GM21447 (cell line): ENCODE measurements around the gene NUCB1.
"Not testable (repeated sequence)": the region's sequence is repeated elsewhere in the genome, so short reads cannot be mapped to it uniquely, and the experiment has no call there.

Experiments used
- ATAC-seq: cut with Tn5 transposase; IDR thresholded peaks from one replicate; pipeline ENCODE4 v1.9.1; 2021; ENCODE audit not compliant: unreplicated experiment

Gene NUCB1

GRCh38 chr19:48905664-48906063 is 5.6 kb downstream of the NUCB1 start:
- ATAC-seq = no peak

GRCh38 chr19:48906324-48906723 is 6.2 kb downstream of the NUCB1 start:
- no peak for ATAC-seq

- ATAC-seq = no peak
Measured at GRCh38 chr19:48907671-48908070, 7.6 kb downstream of the NUCB1 start.

GRCh38 chr19:48909424-48910077 is 9.4 kb downstream of the NUCB1 start:
- not testable (repeated sequence) for ATAC-seq

GRCh38 chr19:48910803-48911202 is 10.7 kb downstream of the NUCB1 start:
- ATAC-seq = no peak

- no peak for ATAC-seq
Measured at GRCh38 chr19:48913114-48913889, 13.2 kb downstream of the NUCB1 start.

- no peak for ATAC-seq
Measured at GRCh38 chr19:48914181-48914580, 14.1 kb downstream of the NUCB1 start.

- ATAC-seq = no peak
Measured at GRCh38 chr19:48915757-48916156, 15.6 kb downstream of the NUCB1 start.

- ATAC-seq = no peak
Measured at GRCh38 chr19:48918071-48918470, 18.0 kb downstream of the NUCB1 start.

GRCh38 chr19:48918801-48919247 is 18.7 kb downstream of the NUCB1 start:
- no peak for ATAC-seq

GRCh38 chr19:48919271-48919670 is 19.2 kb downstream of the NUCB1 start:
- not testable (repeated sequence) for ATAC-seq

GRCh38 chr19:48920949-48921348 is 20.8 kb downstream of the NUCB1 start:
- no peak for ATAC-seq

GRCh38 chr19:48921721-48922500 is 21.8 kb downstream of the NUCB1 start:
- no peak for ATAC-seq

- ATAC-seq = no peak
Measured at GRCh38 chr19:48922548-48923490, 22.7 kb downstream of the NUCB1 start.

GRCh38 chr19:48925240-48925843 is 25.2 kb downstream of the NUCB1 start:
- ATAC-seq = no peak

GRCh38 chr19:48925890-48926289 is 25.8 kb downstream of the NUCB1 start:
- ATAC-seq = not testable (repeated sequence)

GRCh38 chr19:48926909-48927308 is 26.8 kb downstream of the NUCB1 start:
- ATAC-seq = no peak

- ATAC-seq = not testable (repeated sequence)
Measured at GRCh38 chr19:48927692-48928091, 27.6 kb downstream of the NUCB1 start.

GRCh38 chr19:48928164-48929025 is 28.3 kb downstream of the NUCB1 start:
- no peak for ATAC-seq
